Activated CD8-positive, alpha-beta memory T cell treated with anti-CD3 and anti-CD28 coated beads for 48 hours (primary cell): ENCODE results near the gene NDUFS1.
"Not testable (repeated sequence)": the region's sequence is repeated elsewhere in the genome, so short reads cannot be mapped to it uniquely, and the experiment has no call there.

Experiments
- DNase-seq, 3 experiments: peaks; one replicate each; pipeline ENCODE4 v3.0.0-alpha.2; 2020; ENCODE audit warnings: low read depth in 2 of 3, low spot score in 2 of 3

Gene NDUFS1

GRCh38 chr2:206159346-206160124, at the start of gene NDUFS1, which contains the start of gene EEF1B2:
Gene NDUFS1, minus strand, starts transcription at chr2:206159444. Its CDS starts 5,766 bp downstream, at chr2:206153678.
Gene EEF1B2, plus strand, starts transcription at chr2:206159895. Its CDS starts 85 bp downstream, at chr2:206159980.
- DNase-seq, result peak; percentile 71 to 95 (median 81)

- no peak for DNase-seq
Measured at GRCh38 chr2:206208900-206209299, 49.7 kb upstream of the NDUFS1 start.

GRCh38 chr2:206207316-206207715, 48.1 kb upstream of the NDUFS1 start:
- DNase-seq, result not testable (repeated sequence)

DNA sequence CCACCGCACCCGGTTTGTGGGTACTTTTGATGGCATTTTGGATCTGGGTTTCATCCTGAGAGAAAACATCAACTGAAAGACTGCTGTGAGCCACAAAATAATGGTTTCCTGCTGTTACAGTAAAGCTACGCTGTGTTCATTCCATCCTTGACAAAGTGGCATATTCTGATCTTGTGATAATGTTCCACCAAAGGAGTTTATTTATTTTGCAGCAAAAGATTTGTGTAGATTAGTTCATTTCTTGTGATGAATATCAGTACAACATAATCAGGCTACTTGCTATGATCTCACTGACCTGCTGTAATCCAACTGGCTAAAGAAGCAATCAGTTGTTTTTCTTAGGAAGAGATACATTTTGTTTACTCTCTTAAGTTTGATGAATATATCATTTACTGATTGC, 45.5 kb upstream of the NDUFS1 start:
- DNase-seq, result no peak

- no peak for DNase-seq
Measured at GRCh38 chr2:206203331-206203730, 44.1 kb upstream of the NDUFS1 start.

GRCh38 chr2:206202446-206202845, 43.2 kb upstream of the NDUFS1 start:
- DNase-seq, result no peak

GRCh38 chr2:206201075-206201848, 42.0 kb upstream of the NDUFS1 start:
- no peak for DNase-seq

GRCh38 chr2:206198677-206199076, 39.4 kb upstream of the NDUFS1 start:
- no peak for DNase-seq

- no peak for DNase-seq
Measured at GRCh38 chr2:206193671-206194357, 34.6 kb upstream of the NDUFS1 start.

DNA sequence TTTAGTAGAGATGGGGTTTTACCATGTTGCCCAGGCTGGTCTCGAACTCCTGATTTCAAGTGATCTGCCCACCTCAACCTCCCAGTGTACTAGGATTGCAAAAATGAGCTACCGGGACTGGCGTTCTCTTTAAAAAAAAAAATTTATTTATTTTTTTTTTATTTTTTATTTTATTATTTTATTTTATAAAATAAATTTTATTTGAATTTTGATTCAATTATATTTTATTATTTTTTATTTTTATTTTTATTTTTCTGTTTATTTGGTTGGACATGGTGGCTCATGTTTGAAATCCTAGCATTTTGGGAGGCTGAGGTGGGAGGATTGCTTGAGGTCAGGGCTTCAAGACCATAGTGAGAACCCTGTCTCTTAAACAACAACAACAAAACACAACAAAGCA, 32.9 kb upstream of the NDUFS1 start:
- no peak for DNase-seq

DNA sequence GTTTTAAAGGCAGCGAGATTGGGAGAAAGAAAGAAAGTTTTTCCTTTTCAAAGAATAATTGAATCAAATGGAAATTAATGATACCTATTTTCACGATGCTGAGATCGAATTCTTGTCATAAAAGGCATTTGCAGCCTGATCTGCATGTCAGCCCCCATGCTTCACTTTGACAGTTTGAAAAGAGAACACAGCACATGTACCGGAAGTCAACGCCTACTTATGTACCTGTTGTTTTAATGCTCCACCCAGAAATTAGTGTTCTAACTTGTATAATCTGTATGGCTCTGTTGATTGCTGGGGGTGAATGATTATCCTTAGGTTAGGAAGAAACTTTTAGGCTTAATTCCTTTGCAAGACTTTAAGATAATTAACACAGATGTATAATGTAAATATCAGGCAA, 31.4 kb upstream of the NDUFS1 start:
- DNase-seq, result no peak

DNA sequence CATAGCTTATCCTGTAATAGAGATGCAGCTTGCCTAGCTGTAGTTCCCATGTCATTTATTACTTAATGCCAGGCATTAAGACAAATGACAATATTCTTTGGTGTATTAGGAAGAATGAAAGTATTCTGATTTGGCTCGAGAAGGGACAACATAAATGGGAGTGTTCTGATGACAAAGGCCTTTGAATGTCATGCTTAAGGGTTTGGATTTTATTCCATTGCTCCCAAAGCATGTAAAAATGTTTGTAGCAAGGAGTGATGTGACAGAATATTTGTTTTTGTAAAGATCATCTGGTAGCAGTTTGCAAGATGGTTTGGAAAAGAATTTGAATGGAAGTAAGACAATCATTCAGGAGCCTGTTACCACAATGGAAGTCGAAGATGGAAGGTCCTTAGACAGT, 30.9 kb upstream of the NDUFS1 start:
- no peak for DNase-seq

GRCh38 chr2:206189691-206190090, 30.4 kb upstream of the NDUFS1 start:
- DNase-seq, result no peak

- DNase-seq, result not testable (repeated sequence)
Measured at GRCh38 chr2:206181526-206181925, 22.3 kb upstream of the NDUFS1 start.

DNA sequence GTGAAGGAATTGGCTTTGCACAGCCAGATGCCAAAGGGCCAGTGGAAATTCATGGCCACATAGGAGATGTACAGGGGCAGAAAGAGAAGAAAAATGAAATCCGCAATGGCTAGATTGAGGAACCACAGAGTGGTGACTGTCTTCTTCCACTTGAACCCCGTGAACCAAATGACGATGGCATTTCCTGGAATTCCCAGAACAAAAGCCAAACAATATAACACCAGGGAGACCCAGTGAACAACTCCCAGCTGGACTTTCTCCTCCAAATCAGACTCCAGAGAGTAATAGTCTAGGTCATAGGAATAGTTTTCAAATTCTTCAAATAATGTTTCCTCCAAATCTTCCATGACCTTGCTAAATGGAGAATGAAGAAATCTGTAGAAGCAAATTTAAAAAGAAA, 17.7 kb upstream of the NDUFS1 start:
- no peak for DNase-seq

GRCh38 chr2:206176121-206176520, 16.9 kb upstream of the NDUFS1 start:
- no peak for DNase-seq

DNA sequence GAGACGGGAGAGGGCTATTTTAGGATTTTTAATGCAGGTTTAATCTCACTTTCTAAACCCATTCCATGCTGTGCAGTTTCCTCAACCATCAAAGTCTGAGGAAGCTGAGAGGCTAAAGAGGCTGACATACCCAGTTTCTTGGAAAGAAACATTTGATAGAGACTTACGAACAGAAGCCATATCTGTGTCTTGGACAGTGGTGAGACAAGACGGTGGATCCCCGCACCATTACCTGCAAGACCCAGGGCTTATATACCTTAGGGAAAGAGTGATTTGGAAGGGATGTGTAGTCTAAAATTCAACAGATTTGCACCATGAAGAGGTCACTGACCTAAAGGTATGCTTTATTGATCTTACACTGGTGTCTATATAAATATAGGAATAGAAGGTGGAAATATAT, 13.9 kb upstream of the NDUFS1 start:
- DNase-seq, result no peak

GRCh38 chr2:206171624-206172397, 12.6 kb upstream of the NDUFS1 start:
- DNase-seq, result not testable (repeated sequence)

- DNase-seq, result not testable (repeated sequence)
Measured at GRCh38 chr2:206168230-206168629, 9.0 kb upstream of the NDUFS1 start.

GRCh38 chr2:206164261-206164862, 5.1 kb upstream of the NDUFS1 start:
- DNase-seq, result no peak
